HEK293 (cell line): ENCODE data around the gene AFDN.

Experiments used
- CTCF ChIA-PET: fragments of 350-600 bp; formaldehyde crosslinking; extraction: SDS; loops from one replicate; lab custom pipeline; 2021; ENCODE audit warnings: antibody characterized with exemption; lab: Yijun Ruan, JAX
- POLR2A ChIA-PET: fragments of 300-600 bp; formaldehyde crosslinking; extraction: SDS; loops from one replicate; lab custom pipeline; 2020; ENCODE audit warnings: antibody characterized with exemption, inconsistent platforms; lab: Yijun Ruan, JAX
- H3K27ac ChIP-seq: fragments of 200-500 bp; sonication (Bioruptor generic); 2 replicates; pipeline ENCODE4 v1.5.1; 2014; ENCODE audit warnings: low read depth, low read length, control low read depth, inconsistent platforms; ENCODE audit errors: extremely low read depth
- H3K36me3 ChIP-seq, 2 experiments: fragments of 200-500 bp in 1 of 2; sonication (Bioruptor generic) in 1 of 2; 1 replicate in 1 of 2; 2 replicates in 1 of 2; pipeline ENCODE4 v1.5.1; 2014 to 2017; ENCODE audit warnings: inconsistent platforms in 2 of 2, low read length in 2 of 2; ENCODE audit not compliant: control insufficient read depth in 2 of 2, insufficient read depth in 1 of 2
- H3K4me1 ChIP-seq: fragments of 200-500 bp; sonication (Bioruptor generic); 2 replicates; pipeline ENCODE4 v1.5.1; 2014; ENCODE audit warnings: mild to moderate bottlenecking, low read length, inconsistent platforms; ENCODE audit not compliant: control insufficient read depth, insufficient read depth
- H3K4me3 ChIP-seq: 2 replicates; pipeline ENCODE4 v1.5.1; 2011; ENCODE audit warnings: low read depth, mild to moderate bottlenecking, control low read depth, low read length, moderate library complexity
- H3K9me3 ChIP-seq: fragments of 200-500 bp; sonication (Bioruptor generic); 2 replicates; pipeline ENCODE4 v1.5.1; 2014; ENCODE audit warnings: low read depth, low read length, inconsistent platforms; ENCODE audit not compliant: control insufficient read depth, insufficient read depth
- CTCF ChIP-seq: fragments of 450-650 bp; formaldehyde crosslinking; IDR thresholded peaks from 2 replicates; pipeline ENCODE4 v1.5.1; 2016; ENCODE audit warnings: missing biosample characterization, missing genetic modification characterization
- HOXC10 ChIP-seq: sonication (generic); formaldehyde crosslinking; IDR thresholded peaks from 2 replicates; pipeline ENCODE4 v1.8.1; 2023; ENCODE audit warnings: mild to moderate bottlenecking, missing genetic modification reagents
- KLF10 ChIP-seq: fragments of 450-650 bp; IDR thresholded peaks from 2 replicates; pipeline ENCODE4 v1.5.1; 2018; ENCODE audit warnings: missing biosample characterization, mild to moderate bottlenecking, missing genetic modification characterization
- SETDB1 ChIP-seq: IDR thresholded peaks from one replicate; pipeline ENCODE4 v1.6.1; 2017; ENCODE audit warnings: mild to moderate bottlenecking, low read length, moderate library complexity, mixed read lengths; ENCODE audit not compliant: insufficient read length
- SP2 ChIP-seq: fragments of 450-650 bp; formaldehyde crosslinking; IDR thresholded peaks from 2 replicates; pipeline ENCODE4 v1.5.1; 2016; ENCODE audit warnings: missing biosample characterization, missing genetic modification characterization
- TCF7L2 ChIP-seq: IDR thresholded peaks from 2 replicates; pipeline ENCODE4 v1.6.1; 2011; ENCODE audit warnings: low read depth, mild to moderate bottlenecking, inconsistent platforms, low read length, moderate library complexity, borderline replicate concordance
- ZBTB44 ChIP-seq: fragments of 450-650 bp; IDR thresholded peaks from 2 replicates; pipeline ENCODE4 v1.5.1; 2018; ENCODE audit warnings: missing biosample characterization, mild to moderate bottlenecking, missing genetic modification characterization
- ZNF169 ChIP-seq: fragments of 450-650 bp; formaldehyde crosslinking; IDR thresholded peaks from 2 replicates; pipeline ENCODE4 v1.5.1; 2016; ENCODE audit warnings: missing biosample characterization, missing genetic modification characterization
- ZNF311 ChIP-seq: fragments of 450-650 bp; formaldehyde crosslinking; IDR thresholded peaks from 2 replicates; pipeline ENCODE4 v1.5.1; 2017; ENCODE audit warnings: missing biosample characterization, missing genetic modification characterization, borderline replicate concordance
- ZNF335 ChIP-seq: fragments of 450-650 bp; formaldehyde crosslinking; conservative IDR thresholded peaks from 2 replicates; pipeline ENCODE4 v1.5.1; 2016; ENCODE audit warnings: missing biosample characterization, missing genetic modification characterization
- ZNF501 ChIP-seq: fragments of 450-650 bp; formaldehyde crosslinking; IDR thresholded peaks from 2 replicates; pipeline ENCODE4 v1.5.1; 2016; ENCODE audit warnings: missing biosample characterization, missing genetic modification characterization
- ZNF518A ChIP-seq: fragments of 450-650 bp; formaldehyde crosslinking; conservative IDR thresholded peaks from 2 replicates; pipeline ENCODE4 v1.5.1; 2016; ENCODE audit warnings: low read depth, missing biosample characterization, missing genetic modification characterization
- ZNF600 ChIP-seq: fragments of 450-650 bp; formaldehyde crosslinking; IDR thresholded peaks from 2 replicates; pipeline ENCODE4 v1.5.1; 2016; ENCODE audit warnings: missing biosample characterization, missing genetic modification characterization
- ZNF654 ChIP-seq: fragments of 450-650 bp; formaldehyde crosslinking; IDR thresholded peaks from 2 replicates; pipeline ENCODE4 v1.5.1; 2016; ENCODE audit warnings: low read depth, missing biosample characterization, missing genetic modification characterization
- ZNF677 ChIP-seq: fragments of 450-650 bp; IDR thresholded peaks from 2 replicates; pipeline ENCODE4 v1.5.0; 2018; ENCODE audit warnings: missing biosample characterization, mild to moderate bottlenecking, missing genetic modification characterization, moderate library complexity
- ZNF692 ChIP-seq: fragments of 450-650 bp; formaldehyde crosslinking; IDR thresholded peaks from 2 replicates; pipeline ENCODE4 v1.5.1; 2016; ENCODE audit warnings: missing biosample characterization, missing genetic modification characterization
- ZNF76 ChIP-seq: fragments of 450-650 bp; formaldehyde crosslinking; IDR thresholded peaks from 2 replicates; pipeline ENCODE4; 2016; ENCODE audit warnings: low read depth, missing biosample characterization, missing genetic modification characterization, borderline replicate concordance

The AFDN gene

GRCh38 chr6:167797011-167797471, 29.7 kb upstream of the AFDN start:
- TF ChIP-seq ZNF501, result no peak
- TF ChIP-seq HOXC10 (CRISPR knock-in tag), result no peak
- no peak for TF ChIP-seq ZNF692 (tag by site-specific recombination)
- no peak for TF ChIP-seq ZBTB44 (tag by site-specific recombination)
- TF ChIP-seq ZNF518A (tag by site-specific recombination), result no peak
- TF ChIP-seq ZNF311 (tag by site-specific recombination), result no peak
- no peak for TF ChIP-seq CTCF
- no peak for TF ChIP-seq ZNF600 (tag by site-specific recombination)
- TF ChIP-seq ZNF654, result no peak
- TF ChIP-seq ZNF335 (tag by site-specific recombination), result no peak
- TF ChIP-seq ZNF76 (tag by site-specific recombination), result no peak
- no peak for TF ChIP-seq TCF7L2
- TF ChIP-seq SP2 (tag by site-specific recombination), result no peak
- TF ChIP-seq SETDB1, result no peak
- no peak for TF ChIP-seq ZNF169
- no peak for TF ChIP-seq ZNF677
- no peak for TF ChIP-seq KLF10 (tag by site-specific recombination)
- TF ChIP-seq, all 188 proteins: peak for 0
- CTCF ChIA-PET, result interaction anchor here (0.7 to 0.9 kb wide), 2 partner anchors 17 to 270 kb away, joined by 3 read pairs; no protein-coding TSS in a partner anchor
- H3K4me3 ChIP-seq, result no peak overlapping the region

More at GRCh38 chr6:167797011-167797471, 29.7 kb upstream of the AFDN start:
- H3K9me3 ChIP-seq, result no peaks in the 10 kb centered on the region
- H3K36me3 ChIP-seq, result no peaks in the 10 kb centered on the region
- H3K4me1 ChIP-seq, result no peaks in the 10 kb centered on the region
- POLR2A ChIA-PET, result no interaction called here
- H3K27ac ChIP-seq, result no peak overlapping the region
